ENCODE measurements around the gene CADPS. TPM values are rescaled to one million over a fixed set of nuclear protein-coding genes. Genes with fewer than 3 reads are reported as not detected.

Gene CADPS
- polyA plus RNA-seq, 1 donor (not counting 4 experiments of a cell fraction or from before 2014, with no cell fraction given), result not detected

- Histone ChIP-seq H3K9me3 (ENCODE audit: control insufficient read depth, low read depth, low read length) (no peaks in the 10 kb centered on the region), H3K27ac (ENCODE audit: control insufficient read depth, insufficient read depth, low read length) (no peak overlapping the region), H3K79me2 (ENCODE audit: control insufficient read depth, insufficient read depth, low read length) (no peaks in the 10 kb centered on the region), H3K4me3 (ENCODE audit: control insufficient read depth in 2 of 3, extremely low read depth in 1 of 3, insufficient read depth in 2 of 3, low read depth in 1 of 3, low read length in 3 of 3) (no peak overlapping the region), H3K9me1 (ENCODE audit: control insufficient read depth, extremely low read depth, insufficient read depth, low read length) (no peaks in the 10 kb centered on the region), H3K4me2 (ENCODE audit: control insufficient read depth, extremely low read depth, insufficient read depth, low read depth, low read length) (no peak overlapping the region), H3K9ac (ENCODE audit: control insufficient read depth, extremely low read depth, insufficient read depth, low read length) (no peak overlapping the region), H2AFZ (ENCODE audit: control insufficient read depth, low read length) (no peak overlapping the region), H3K36me3 (ENCODE audit: control insufficient read depth in 2 of 2, extremely low read depth in 1 of 2, insufficient read depth in 2 of 2, low read length in 2 of 2) (no peaks in the 10 kb centered on the region), H3K4me1 (ENCODE audit: control insufficient read depth, extremely low read depth, insufficient read depth, low read length) (peaks cover 4% of the 10 kb centered on the region), H3K27me3 (ENCODE audit: control insufficient read depth, extremely low read depth, insufficient read depth, low read length) (no peaks in the 10 kb centered on the region), H4K20me1 (ENCODE audit: control insufficient read depth, extremely low read depth, insufficient read depth, low read length) (no peaks in the 10 kb centered on the region)
- FAIRE-seq (no peak), DNase-seq (ENCODE audit: low read depth, low spot score) (no peak)
- TF ChIP-seq CTCF (optimal IDR thresholded peaks at IDR 0.05 in 1 of 3, IDR thresholded peaks at IDR 0.05 in 1 of 3, conservative IDR thresholded peaks at IDR 0.05 in 1 of 3; ENCODE audit: extremely low read depth in 1 of 3, insufficient read depth in 2 of 3, low read length in 3 of 3), result no peak
- no peak for TF ChIP-seq EZH2 (IDR thresholded peaks at IDR 0.05; ENCODE audit: low read length)
- dilution Hi-C loops (cut with MboI; ENCODE audit: extremely low pct_ligation_motif_present, low sequenced_read_pairs), result no loop called here
These were observed 150.7 kb downstream of the CADPS start for GRCh38 chr3:62724503-62724902.

GRCh38 chr3:62723914-62724217, 151.3 kb downstream of the CADPS start:
- Histone ChIP-seq H3K9me1 (ENCODE audit: control insufficient read depth, extremely low read depth, insufficient read depth, low read length) (no peaks in the 10 kb centered on the region), H3K4me1 (ENCODE audit: control insufficient read depth, extremely low read depth, insufficient read depth, low read length) (peaks cover 10% of the 10 kb centered on the region), H3K9me3 (ENCODE audit: control insufficient read depth, low read depth, low read length) (no peaks in the 10 kb centered on the region), H3K36me3 (ENCODE audit: control insufficient read depth in 2 of 2, extremely low read depth in 1 of 2, insufficient read depth in 2 of 2, low read length in 2 of 2) (no peaks in the 10 kb centered on the region), H3K4me3 (ENCODE audit: control insufficient read depth in 2 of 3, extremely low read depth in 1 of 3, insufficient read depth in 2 of 3, low read depth in 1 of 3, low read length in 3 of 3) (no peak overlapping the region), H3K4me2 (ENCODE audit: control insufficient read depth, extremely low read depth, insufficient read depth, low read depth, low read length) (no peak overlapping the region), H3K27me3 (ENCODE audit: control insufficient read depth, extremely low read depth, insufficient read depth, low read length) (no peaks in the 10 kb centered on the region), H3K79me2 (ENCODE audit: control insufficient read depth, insufficient read depth, low read length) (no peaks in the 10 kb centered on the region), H4K20me1 (ENCODE audit: control insufficient read depth, extremely low read depth, insufficient read depth, low read length) (no peaks in the 10 kb centered on the region), H3K27ac (ENCODE audit: control insufficient read depth, insufficient read depth, low read length) (no peak overlapping the region), H2AFZ (ENCODE audit: control insufficient read depth, low read length) (peak overlapping the region; percentile 27), H3K9ac (ENCODE audit: control insufficient read depth, extremely low read depth, insufficient read depth, low read length) (no peak overlapping the region)
- dilution Hi-C loops (cut with MboI; ENCODE audit: extremely low pct_ligation_motif_present, low sequenced_read_pairs), result no loop called here
- TF ChIP-seq CTCF (optimal IDR thresholded peaks at IDR 0.05 in 1 of 3, IDR thresholded peaks at IDR 0.05 in 1 of 3, conservative IDR thresholded peaks at IDR 0.05 in 1 of 3; ENCODE audit: extremely low read depth in 1 of 3, insufficient read depth in 2 of 3, low read length in 3 of 3), result no peak
- no peak for TF ChIP-seq EZH2 (IDR thresholded peaks at IDR 0.05; ENCODE audit: low read length)
- DNase-seq (ENCODE audit: low read depth, low spot score) (no peak), FAIRE-seq (no peak)
